GM19452 (cell line): ENCODE data around the gene CHST3.

Source experiments
- ATAC-seq: cut with Tn5 transposase; IDR thresholded peaks from one replicate; pipeline ENCODE4 v1.9.1; 2021; ENCODE audit not compliant: unreplicated experiment

CHST3 gene

DNA sequence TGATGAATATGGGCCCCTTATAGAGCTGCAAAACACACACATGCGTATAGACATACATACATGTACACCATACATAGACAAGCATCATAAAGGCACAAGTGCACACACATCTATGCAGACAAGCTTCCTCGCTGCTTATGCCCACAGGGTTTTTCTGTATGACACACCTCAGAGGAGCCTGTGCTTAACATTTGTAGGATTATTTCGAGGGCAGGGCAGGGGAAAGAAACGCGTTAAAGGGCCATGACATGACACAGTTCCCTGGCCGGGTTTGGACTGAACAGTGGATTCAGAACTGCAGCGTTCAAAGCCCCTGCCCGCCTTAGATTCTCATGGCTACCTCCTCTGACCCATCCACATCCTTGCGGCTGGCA, 44.8 kb downstream of the CHST3 start:
- ATAC-seq, result no peak

DNA sequence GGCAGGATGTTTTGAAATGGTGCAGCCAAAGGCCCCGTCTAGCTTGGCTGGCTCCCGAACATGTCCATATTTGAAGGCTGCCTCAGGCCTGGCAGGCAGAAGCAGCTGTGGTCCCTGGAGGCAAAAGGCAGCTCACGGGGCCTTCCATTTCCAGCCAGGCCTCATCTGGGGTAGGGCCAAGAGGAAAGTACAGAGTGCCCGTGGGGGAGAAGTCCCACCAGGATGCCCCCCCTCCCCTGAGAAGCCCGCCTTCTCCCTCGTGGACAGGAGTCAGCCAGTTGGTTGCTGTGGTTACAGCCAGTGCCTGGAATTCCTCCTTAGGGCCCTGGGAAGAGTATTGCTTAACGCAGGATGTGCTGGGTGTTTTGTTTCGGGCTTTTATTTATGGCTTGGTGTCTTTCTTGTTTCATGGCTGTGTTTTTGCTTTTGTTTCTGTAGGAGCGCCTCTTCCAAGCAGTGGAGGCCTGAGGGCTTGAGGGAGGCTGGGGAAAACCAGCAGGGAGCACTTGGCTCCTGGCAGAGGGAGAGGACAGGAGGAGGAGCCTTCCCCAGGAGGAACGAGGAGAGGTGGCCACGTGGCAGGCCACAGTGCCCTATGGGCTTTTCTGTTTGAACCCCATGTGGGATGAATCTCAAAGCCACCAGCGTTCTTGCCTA, 45.4 kb downstream of the CHST3 start:
- no peak for ATAC-seq

DNA sequence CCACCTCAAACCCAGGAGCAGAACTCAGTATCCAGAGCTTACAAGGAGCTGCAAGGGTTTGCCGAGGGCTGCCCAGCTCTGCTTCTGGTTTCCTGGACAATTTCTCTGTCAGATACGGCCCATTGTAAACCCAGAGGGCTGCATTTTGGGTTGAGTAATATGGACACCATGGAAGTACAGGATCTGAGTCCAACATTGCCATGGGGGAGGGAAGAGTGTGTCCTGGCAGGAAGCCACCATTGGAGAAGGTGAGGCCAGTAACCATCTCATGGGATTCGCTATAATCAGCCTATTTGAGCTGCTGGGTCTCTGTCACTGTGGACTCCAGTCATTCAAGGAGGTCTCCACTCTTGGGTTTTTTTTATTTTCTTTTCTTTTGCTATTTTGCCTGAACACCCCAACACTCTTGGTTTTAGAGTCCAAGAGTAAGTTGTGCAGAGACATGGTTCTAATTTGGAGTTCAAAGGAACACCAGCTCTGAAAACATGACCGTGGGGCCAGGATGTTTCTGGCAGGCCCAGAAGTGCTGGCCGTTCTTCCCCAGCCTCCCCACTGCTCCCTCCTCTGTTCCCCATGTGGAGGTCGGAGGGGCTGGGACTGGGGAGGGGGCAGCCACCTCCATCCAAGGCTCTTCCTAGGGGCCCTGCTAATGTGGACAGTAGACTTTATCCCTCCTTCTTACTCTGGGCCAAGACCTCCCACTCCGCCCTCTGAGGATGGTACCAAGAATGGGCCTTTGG, 46.2 kb downstream of the CHST3 start:
- no peak for ATAC-seq

DNA sequence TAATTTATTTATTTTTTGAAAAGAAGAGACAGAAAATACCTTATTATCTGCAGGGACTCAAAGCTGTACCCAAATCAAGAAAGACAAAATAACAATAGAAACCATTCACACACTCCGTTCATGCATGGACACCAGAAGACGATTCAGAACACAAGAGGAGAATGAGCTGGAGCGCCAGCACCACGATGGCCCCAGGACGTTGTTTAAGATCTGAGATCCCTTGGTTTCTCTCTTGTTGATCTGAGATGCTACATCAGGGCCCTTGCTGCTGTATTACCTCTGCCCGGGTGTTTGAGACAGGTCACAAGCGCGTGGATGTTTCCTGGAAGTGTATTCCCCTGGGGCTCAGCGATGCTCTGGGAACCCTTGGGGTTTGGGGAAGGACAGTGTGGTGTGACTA, 46.8 kb downstream of the CHST3 start:
- no peak for ATAC-seq

GRCh38 chr10:72011468-72011867, 47.3 kb downstream of the CHST3 start:
- ATAC-seq, result no peak

GRCh38 chr10:72011976-72012512, 47.8 kb downstream of the CHST3 start:
- no peak for ATAC-seq

GRCh38 chr10:72012796-72013195, 48.6 kb downstream of the CHST3 start:
- no peak for ATAC-seq

DNA sequence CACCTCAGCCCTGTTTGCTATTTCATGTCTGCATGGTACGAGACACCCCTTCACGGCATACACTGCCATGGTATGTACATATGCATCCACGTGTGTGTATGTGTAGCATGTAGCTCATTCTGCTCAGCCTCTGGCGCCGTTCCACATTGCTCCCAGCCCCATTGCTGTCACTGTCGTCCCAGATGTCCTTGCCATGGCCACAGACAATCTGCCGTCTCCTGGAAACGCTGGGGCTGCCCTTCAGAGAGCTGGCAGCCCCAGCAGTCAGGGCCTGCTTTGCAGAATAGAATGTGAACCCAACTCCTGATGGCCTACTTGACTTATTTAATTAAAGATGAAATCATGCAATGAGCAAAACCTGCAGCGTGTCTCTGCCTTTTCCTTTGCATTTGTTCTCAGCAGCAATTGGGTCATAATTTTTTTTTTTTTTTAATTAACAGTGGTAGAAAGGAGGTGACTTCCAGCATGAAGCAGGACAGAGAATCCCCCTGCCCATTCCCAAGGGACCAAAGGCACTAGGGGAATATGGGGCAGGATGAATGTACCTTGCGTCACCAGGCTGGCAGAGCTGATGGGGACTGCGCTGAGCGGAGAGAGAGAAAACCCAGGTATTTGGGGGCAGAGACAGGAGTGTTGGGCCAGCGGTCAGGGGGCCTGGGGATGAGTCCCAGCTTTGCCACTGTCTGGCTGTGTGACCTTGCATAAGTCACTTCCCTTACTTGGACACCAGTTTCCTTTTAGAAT, 49.2 kb downstream of the CHST3 start:
- ATAC-seq, result no peak

- ATAC-seq, result no peak
Measured at GRCh38 chr10:72014197-72014596, 50.0 kb downstream of the CHST3 start.

GRCh38 chr10:72014785-72015480, 50.7 kb downstream of the CHST3 start:
- ATAC-seq, result no peak

DNA sequence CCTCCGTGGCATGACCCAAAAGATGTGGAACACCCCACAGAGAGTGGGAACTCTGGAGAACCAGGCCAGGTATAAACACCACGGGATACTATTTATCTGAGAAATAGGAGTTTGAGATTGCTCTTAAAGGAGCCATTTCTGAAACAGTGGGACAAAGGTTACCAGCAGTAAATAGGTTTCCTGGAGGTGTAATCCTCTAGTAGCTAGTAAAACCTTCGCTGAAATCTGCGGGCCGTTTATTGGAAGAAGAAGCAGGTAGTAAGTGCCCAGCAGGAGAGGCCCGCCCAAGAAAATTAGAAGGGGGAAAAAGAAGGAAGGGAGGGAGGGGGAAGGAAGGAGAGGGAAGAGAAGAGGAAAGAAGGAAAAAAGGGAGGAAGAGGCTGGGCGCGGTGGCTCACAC, 51.6 kb downstream of the CHST3 start:
- no peak for ATAC-seq

- ATAC-seq, result no peak
Measured at GRCh38 chr10:72016608-72017300, 52.6 kb downstream of the CHST3 start.

DNA sequence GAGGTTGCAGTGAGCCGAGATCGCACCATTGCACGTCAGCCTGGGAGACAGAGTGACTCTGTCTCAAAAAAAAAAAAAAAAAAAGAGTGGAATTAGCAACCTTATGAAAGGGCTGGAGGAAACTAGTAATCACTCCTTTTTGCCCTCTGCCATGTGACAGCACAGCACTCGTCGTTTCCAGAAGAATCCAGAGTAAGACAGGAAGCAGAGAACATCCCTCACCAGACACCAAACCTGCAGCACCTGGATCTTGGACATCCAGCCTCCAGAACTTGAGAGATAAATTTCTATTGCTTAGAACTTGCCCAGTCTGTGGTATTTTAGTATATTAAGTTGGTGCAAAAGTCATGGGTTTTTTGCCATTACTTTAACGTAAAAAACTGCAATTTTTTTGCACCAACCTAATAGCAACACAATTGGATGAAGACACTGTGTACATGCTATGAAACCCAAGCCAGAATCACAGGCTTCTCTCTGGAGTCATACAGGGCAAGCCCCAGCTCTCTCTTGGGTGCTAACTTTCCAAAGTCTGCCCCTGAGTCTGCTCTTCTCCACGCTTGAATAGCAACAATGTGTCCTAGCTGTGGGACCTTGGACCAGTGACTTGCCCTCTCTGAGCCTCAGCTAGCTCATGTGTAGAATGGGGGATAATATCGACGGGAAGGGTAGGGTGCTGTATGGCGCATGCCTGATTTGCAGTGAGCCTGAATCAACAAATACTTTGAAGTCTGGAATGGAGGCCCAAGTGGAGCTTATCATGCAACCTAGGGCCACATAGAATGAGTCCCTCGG, 55.1 kb downstream of the CHST3 start:
- ATAC-seq, result no peak

- no peak for ATAC-seq
Measured at GRCh38 chr10:72020914-72021809, 57.0 kb downstream of the CHST3 start.

DNA sequence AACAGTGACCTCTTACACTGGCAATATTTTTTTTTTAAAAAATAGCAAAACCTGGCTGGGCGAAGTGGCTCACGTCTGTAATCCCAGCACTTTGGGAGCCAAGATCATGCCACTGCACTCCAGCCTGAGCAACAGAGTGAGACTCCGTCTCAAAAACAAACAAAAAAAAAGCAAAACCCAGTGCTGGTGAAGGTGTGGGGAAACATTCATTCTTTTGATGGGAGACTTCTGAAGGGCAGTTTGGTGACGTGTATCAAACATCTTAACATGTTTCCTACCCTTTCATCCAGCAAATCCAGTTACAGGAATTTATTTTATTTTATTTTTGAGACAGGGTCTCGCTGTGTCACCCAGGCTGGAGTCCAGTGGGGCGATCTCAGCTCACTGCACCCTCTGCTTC, 58.0 kb downstream of the CHST3 start:
- no peak for ATAC-seq

- no peak for ATAC-seq
Measured at GRCh38 chr10:72024596-72024995, 60.4 kb downstream of the CHST3 start.

GRCh38 chr10:72025400-72025799, 61.2 kb downstream of the CHST3 start:
- no peak for ATAC-seq

GRCh38 chr10:72025832-72026231, 61.6 kb downstream of the CHST3 start:
- no peak for ATAC-seq
